Parathyroid adenoma (tissue), 2 donors: ENCODE measurements around the gene EPHB1.

Source experiments
- H2AFZ ChIP-seq: fragments of 300-600 bp; sonication (generic); one replicate; pipeline ENCODE4 v1.7.0; 2017; ENCODE audit warnings: antibody characterized with exemption, mild to moderate bottlenecking
- H3K27ac ChIP-seq: fragments of 300-600 bp; sonication (generic); one replicate; pipeline ENCODE4 v1.7.0; 2017
- H3K27me3 ChIP-seq: fragments of 300-600 bp; sonication (generic); one replicate; pipeline ENCODE4 v1.7.0; 2017; ENCODE audit warnings: low read length; ENCODE audit not compliant: control insufficient read depth, insufficient read depth
- H3K36me3 ChIP-seq: fragments of 300-600 bp; sonication (generic); one replicate; pipeline ENCODE4 v1.7.0; 2017; ENCODE audit warnings: low read length; ENCODE audit not compliant: control insufficient read depth, insufficient read depth
- H3K4me1 ChIP-seq: fragments of 300-600 bp; sonication (generic); one replicate; pipeline ENCODE4 v1.7.0; 2017; ENCODE audit warnings: control low read depth
- H3K4me2 ChIP-seq: fragments of 300-600 bp; sonication (generic); one replicate; pipeline ENCODE4 v1.7.0; 2017; ENCODE audit warnings: low read length
- H3K4me3 ChIP-seq: fragments of 300-600 bp; sonication (generic); one replicate; pipeline ENCODE4 v1.7.0; 2017; ENCODE audit warnings: low read depth, low read length
- H3K79me2 ChIP-seq: fragments of 300-600 bp; sonication (generic); one replicate; pipeline ENCODE4 v1.7.0; 2017; ENCODE audit warnings: control low read depth
- H3K9ac ChIP-seq: fragments of 300-600 bp; sonication (generic); one replicate; pipeline ENCODE4 v1.7.0; 2017; ENCODE audit warnings: mild to moderate bottlenecking
- H3K9me3 ChIP-seq: fragments of 300-600 bp; sonication (generic); one replicate; pipeline ENCODE4 v1.7.0; 2017; ENCODE audit warnings: low read length; ENCODE audit not compliant: control insufficient read depth
- TF ChIP-seq, protein P1 (sequence below): fragments of 300-600 bp; sonication (generic); IDR thresholded peaks from one replicate; pipeline ENCODE4 v1.7.0; 2017; ENCODE audit warnings: antibody characterized with exemption, mild to moderate bottlenecking
- donor health status: primary hyperparathyroidism.

The EPHB1 gene

DNA sequence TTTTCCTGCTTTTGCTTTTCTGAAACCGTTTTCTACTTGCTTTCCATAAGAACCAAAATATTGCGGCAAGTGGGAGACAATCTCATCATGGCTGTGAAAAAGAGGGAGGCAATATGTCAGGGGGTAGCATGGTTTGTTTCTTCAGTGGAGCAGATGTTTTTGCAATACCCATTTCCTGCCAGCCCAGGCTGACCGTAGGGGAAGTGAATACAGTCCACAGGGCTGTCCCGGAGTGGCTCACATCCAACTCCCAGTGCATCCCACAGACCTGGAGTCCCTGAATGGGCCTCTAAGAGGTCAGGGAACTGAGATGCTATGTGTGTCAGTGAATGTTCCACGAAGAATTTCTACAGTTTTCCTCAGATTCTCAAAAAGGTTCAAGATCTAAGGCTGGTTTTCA lies 69.6 kb downstream of the EPHB1 start:
- H3K27me3 ChIP-seq = no peaks in the 10 kb centered on the region
- H2AFZ ChIP-seq = no peak overlapping the region
- TF ChIP-seq, protein P1, sequence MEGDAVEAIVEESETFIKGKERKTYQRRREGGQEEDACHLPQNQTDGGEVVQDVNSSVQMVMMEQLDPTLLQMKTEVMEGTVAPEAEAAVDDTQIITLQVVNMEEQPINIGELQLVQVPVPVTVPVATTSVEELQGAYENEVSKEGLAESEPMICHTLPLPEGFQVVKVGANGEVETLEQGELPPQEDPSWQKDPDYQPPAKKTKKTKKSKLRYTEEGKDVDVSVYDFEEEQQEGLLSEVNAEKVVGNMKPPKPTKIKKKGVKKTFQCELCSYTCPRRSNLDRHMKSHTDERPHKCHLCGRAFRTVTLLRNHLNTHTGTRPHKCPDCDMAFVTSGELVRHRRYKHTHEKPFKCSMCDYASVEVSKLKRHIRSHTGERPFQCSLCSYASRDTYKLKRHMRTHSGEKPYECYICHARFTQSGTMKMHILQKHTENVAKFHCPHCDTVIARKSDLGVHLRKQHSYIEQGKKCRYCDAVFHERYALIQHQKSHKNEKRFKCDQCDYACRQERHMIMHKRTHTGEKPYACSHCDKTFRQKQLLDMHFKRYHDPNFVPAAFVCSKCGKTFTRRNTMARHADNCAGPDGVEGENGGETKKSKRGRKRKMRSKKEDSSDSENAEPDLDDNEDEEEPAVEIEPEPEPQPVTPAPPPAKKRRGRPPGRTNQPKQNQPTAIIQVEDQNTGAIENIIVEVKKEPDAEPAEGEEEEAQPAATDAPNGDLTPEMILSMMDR = no peak
- no peaks in the 10 kb centered on the region for H3K79me2 ChIP-seq
- H3K4me3 ChIP-seq = no peak overlapping the region
- H3K9me3 ChIP-seq = no peaks in the 10 kb centered on the region
- no peak overlapping the region for H3K9ac ChIP-seq
- H3K4me1 ChIP-seq = no peaks in the 10 kb centered on the region
- H3K36me3 ChIP-seq = no peaks in the 10 kb centered on the region
- no peak overlapping the region for H3K27ac ChIP-seq
- H3K4me2 ChIP-seq = no peak overlapping the region

- Histone ChIP-seq H3K4me3 (no peak overlapping the region), H3K4me2 (no peak overlapping the region)
Observed at GRCh38 chr3:134867277-134867676, 72.2 kb downstream of the EPHB1 start.

DNA sequence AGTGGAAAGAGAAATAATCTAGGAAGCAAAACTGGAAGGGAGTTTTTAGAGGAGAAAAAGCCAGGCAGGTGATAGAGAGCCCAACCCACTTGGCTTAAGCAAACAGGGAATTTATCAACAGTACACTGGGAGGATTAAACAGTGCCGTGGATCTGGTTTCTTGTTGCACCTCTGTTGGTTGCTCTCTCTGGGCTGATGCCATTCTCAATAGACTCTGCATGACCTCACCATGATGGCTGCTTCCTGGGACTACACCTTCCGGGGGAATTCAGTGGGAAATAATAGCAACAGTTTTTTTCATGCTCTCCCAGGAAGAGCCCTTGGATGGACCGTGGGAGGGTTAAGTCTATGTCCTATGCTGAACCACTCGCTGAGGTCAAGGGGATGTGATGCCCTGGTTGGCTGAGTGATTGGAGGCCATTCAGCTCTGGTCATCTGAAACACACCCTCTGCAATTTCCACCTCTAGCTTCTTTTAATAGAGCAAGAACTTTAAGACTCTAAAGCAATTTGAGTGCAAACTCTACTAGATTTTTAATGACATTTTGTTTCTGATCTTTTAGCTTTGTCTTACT lies 74.2 kb downstream of the EPHB1 start:
- H3K9ac ChIP-seq = no peak overlapping the region
- H3K4me2 ChIP-seq = no peak overlapping the region
- TF ChIP-seq, protein P1 = no peak
- H3K27me3 ChIP-seq = no peaks in the 10 kb centered on the region
- no peaks in the 10 kb centered on the region for H3K4me1 ChIP-seq
- H3K4me3 ChIP-seq = no peak overlapping the region
- H3K79me2 ChIP-seq = no peaks in the 10 kb centered on the region
- H3K9me3 ChIP-seq = no peaks in the 10 kb centered on the region
- no peak overlapping the region for H3K27ac ChIP-seq
- H2AFZ ChIP-seq = no peak overlapping the region
- H3K36me3 ChIP-seq = no peaks in the 10 kb centered on the region

More at GRCh38 chr3:134867277-134867676, 72.2 kb downstream of the EPHB1 start:
- H3K79me2 ChIP-seq = no peaks in the 10 kb centered on the region
- no peaks in the 10 kb centered on the region for H3K9me3 ChIP-seq
- no peak overlapping the region for H3K27ac ChIP-seq
- H2AFZ ChIP-seq = no peak overlapping the region
- H3K36me3 ChIP-seq = no peaks in the 10 kb centered on the region
- TF ChIP-seq, protein P1 = no peak
- H3K27me3 ChIP-seq = no peaks in the 10 kb centered on the region
- no peak overlapping the region for H3K9ac ChIP-seq
- H3K4me1 ChIP-seq = no peaks in the 10 kb centered on the region

GRCh38 chr3:134871818-134872217 lies 76.8 kb downstream of the EPHB1 start:
- H3K79me2 ChIP-seq = no peaks in the 10 kb centered on the region
- TF ChIP-seq, protein P1 = no peak
- no peaks in the 10 kb centered on the region for H3K36me3 ChIP-seq
- no peak overlapping the region for H3K27ac ChIP-seq
- H3K9ac ChIP-seq = no peak overlapping the region
- no peaks in the 10 kb centered on the region for H3K27me3 ChIP-seq
- no peak overlapping the region for H3K4me2 ChIP-seq
- H2AFZ ChIP-seq = no peak overlapping the region
- no peaks in the 10 kb centered on the region for H3K9me3 ChIP-seq
- no peak overlapping the region for H3K4me3 ChIP-seq
- H3K4me1 ChIP-seq = no peaks in the 10 kb centered on the region
